NOMO-1 (cell line): ENCODE results near the gene CNKSR3.

ENCODE experiments used
- DNase-seq, 2 experiments: peaks; one replicate each; lab custom pipeline; 2025; ENCODE audit not compliant: unreplicated experiment in 2 of 2; lab: John Stamatoyannopoulos, UW

Gene CNKSR3

DNA sequence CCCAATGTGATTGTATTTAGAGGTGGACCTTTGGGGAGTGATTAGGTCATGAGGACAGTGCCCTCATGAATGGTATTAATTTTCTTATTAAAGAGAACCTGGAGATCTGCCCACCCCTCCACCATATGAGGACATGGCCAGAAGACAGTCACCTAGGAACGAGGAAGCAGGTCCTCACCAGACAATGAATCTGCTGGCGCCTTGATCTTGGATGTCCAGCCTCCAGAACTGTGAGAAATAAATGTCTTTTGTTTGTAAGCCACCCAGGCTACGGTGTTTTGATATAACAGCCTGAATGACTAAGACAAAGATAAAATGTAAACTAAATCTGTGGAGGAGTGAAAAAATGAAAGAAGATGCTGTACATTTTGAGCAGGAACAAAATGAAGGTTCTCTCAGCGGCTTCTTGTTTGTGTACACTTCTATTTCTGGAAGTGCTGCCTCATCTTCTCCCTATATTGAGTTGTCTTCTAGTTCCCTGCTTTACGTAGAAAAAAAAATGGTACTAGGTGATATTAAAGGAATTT, 152.4 kb downstream of the CNKSR3 start:
- DNase-seq, result no peak

DNA sequence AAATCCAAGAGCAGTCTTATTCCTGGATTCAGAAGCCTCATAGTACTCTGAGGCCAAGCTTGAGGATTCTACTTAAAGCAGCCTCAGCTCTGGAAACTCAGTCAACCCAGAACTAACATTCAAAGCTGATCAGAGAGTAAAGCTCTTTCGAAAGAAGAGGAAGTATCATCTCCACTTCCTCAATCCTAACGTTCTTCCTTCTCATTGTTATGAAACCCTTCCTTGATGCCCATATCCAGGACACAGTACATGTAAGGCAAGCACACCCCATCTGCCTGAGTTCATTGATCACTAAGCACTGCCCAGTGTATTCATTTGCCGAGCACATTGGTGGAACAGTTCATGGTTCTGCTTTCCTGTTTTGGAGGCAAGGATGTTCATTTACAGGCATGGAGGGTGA, 153.8 kb downstream of the CNKSR3 start, which contains the start of gene IPCEF1:
TSS of gene IPCEF1 (minus strand) at position 114 of the 400 bp plus-strand sequence. CDS start 90,856 bp downstream, outside the sequence.
- peak; percentile 67 to 86 for DNase-seq

DNA sequence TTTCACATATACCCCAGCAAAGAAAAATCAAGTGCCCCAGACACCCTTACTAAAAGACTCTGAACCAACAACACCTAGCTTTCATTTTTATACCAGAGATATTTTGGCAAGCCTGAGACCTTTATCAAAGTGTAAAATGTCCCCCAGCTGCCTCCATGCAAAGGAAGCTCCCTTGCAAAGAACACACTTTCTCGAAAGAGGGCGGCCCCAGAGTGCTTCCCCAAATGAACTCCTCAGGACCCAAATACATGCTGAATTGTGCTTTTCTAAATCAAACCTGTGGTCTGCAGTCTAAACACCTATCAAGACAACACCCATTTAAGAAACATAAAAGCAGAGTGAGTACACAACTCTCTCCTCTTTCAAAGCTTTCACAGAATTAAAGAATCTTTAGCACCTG, 154.4 kb downstream of the CNKSR3 start:
- peak; percentile 24 to 37 for DNase-seq

DNA sequence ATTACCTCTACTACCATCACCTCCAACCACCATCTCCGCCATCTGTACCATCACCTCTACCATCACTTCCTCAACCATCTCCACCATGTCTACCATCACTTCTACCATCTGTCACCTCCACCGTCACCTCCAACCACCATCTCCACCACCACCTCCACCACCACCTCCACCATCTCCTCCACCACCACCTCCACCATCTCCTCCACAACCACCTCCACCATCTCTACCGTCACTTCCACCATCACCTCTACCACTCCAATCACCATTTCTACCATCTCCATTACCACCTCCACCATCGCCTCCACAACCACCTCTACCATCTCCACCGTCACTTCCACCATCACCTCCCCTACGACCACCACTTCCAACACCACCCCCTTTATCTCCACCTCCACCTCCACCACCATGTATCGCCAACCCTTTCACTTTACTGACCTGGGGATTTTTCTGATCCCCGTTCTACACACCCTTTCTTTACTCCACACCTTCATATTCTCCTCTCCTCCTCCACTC, 156.2 kb downstream of the CNKSR3 start:
- no peak for DNase-seq

DNA sequence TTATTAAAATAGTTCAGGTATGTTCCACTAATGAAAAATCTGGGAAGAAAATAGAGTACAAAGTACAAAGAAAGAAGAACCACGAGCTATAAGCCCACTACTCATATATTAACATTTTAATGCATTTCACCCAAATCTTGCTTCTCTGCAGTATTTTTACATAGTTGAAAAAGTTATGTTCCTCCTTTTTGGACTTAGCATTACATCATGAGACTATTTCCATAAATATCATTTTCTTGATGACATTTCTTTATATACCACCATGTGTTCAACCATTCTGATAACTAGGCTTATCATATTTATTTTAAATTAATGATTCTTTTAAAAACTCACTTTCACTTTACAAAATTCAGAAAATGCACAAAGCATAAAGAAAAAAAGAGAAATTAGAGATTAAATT, 156.9 kb downstream of the CNKSR3 start:
- peak in 1 of 2 experiments; percentile 32 for DNase-seq

DNA sequence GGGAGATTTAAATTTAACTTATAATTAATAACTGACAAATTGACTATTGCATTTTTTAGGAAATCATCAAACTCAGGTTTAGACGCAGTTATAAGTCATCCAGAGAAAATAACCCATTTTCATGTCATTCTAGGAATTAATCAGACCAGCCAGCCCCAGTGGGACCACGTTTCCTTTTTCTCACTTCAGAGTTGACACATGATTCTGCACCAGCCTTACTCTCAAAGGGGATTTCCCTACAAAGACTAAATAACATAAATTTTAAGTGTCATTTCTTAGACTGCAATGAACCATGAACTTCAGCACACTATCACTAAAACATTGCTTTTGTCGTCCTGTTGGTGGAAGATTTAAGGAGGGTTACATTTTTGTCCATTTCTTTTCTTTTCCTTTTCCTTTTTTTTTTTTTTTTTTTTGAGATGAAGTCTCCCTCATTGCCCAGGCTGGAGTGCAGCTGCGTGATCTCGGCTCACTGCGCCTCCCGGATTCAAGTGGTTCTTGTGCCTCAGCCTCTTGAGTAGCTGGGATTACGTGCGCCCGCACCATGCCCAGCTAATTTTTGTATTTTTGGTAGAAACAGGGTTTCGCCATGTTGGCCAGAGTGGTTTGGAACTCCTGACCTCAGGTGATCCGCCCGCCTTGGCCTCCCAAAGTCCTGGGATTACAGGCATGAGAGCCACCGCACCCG, 157.4 kb downstream of the CNKSR3 start:
- peak in 1 of 2 experiments; percentile 25 for DNase-seq

DNA sequence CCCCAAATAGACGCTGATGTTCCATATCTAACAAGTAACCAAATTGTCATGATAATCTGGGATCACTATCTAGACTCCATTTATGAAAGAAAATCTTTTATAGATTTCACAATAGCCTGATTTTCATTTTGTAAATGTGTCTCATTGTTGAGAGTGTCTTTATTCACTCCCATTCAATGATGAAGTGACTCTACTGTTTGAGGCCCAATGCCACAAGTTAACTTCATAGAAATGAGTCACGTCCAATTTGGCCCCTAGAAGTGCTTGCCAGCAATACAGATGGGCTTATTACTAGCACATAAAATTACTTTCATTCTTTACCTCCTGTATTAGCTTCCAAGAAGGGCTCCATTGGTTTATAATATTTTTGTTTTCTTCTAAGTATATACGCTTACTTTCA, 160.2 kb downstream of the CNKSR3 start:
- no peak for DNase-seq

DNA sequence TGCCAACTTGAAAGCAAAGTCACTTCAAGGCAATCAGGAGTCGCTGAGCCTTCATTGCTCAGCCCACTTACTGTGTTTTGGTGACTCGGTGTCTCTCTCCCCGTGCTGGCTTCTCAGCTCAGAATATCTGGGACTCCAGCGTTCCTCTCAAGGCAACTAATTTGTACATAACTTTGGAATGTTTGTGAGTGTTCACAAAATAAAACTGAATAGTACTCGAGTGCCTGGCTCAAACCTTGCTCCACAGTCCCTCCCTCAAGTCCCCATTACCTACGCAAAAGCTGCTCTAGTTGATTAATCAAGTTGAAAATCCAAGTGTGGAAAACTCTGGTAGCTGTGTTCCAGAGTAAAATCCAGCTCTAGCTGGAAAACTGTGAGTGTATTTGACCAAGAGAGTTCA, 162.5 kb downstream of the CNKSR3 start:
- DNase-seq, result no peak

DNA sequence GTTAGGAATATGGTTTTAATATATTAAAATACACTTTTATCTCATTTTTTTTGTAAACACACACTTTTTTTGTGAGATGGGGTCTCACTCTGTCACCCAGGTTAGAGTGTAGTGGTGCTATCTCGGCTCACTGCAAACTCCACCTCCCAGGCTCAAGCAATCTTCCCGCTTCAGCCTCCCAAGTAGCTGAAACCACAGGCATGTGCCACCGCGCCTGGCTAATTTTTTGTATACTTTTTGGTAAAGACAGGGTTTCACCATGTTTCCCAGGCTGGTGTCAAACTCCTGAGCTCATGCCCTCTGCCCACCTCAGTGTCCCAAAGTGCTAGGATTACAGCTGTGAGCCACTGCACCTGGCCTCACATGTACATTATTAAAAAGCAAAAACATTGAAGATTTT, 164.7 kb downstream of the CNKSR3 start:
- no peak for DNase-seq

DNA sequence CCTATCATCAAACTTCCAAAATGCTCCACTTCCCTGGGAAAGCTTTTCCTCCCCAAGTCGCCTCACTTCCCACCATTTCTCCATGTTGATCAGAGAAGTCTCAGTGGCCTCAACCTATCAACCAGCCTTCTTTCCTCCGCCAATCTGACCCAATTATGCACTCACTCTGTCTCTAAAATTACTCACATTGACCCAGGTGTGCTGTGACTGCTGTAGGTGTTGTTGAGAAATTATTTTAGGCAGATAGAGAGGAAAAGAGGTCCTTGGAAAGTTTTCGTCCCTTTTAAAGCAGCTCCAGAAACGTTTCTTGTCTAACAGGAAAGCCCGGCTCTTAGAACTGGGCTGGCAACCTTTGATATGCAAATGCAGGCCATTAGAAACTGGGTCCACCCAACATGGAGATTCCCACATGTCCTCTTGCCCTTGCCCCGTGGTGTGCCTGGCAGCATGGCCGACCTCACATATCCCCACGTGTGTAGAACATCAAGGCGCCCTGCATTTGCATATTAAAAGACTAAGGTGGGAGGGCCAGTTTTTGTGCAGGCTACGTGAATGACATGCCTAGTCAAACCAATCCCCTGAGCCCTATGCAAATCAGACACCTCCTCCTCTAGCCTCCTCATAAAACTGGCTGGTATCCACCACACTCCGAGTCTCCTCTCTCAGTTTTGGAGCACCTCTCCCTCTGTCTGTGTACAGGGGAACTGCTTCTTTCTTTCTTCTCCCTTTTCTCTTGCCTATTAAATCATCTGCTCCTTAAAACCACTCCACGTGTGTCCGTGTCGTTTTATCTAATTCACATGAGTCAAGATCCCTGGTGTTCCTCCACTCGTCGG, 166.8 kb downstream of the CNKSR3 start:
- DNase-seq, result no peak

DNA sequence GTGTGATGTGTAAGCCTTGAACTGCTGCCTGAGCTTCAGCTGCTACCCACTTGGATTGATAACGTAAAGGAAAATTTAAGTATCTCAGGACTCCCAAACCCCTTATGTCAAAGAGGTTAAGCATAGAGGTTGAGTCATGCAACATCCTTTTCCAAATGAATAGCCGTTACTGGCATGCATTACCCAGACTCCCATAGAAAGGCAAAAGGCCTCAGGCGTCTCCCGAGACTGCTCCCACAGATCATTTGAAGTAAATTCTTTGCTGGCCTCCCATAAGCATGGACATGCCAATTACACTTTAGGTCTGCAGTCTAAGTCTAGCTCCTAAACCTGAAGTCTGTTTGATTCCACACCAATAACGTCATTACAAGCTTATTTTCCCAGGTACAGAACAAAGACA, 168.6 kb downstream of the CNKSR3 start:
- DNase-seq, result no peak

DNA sequence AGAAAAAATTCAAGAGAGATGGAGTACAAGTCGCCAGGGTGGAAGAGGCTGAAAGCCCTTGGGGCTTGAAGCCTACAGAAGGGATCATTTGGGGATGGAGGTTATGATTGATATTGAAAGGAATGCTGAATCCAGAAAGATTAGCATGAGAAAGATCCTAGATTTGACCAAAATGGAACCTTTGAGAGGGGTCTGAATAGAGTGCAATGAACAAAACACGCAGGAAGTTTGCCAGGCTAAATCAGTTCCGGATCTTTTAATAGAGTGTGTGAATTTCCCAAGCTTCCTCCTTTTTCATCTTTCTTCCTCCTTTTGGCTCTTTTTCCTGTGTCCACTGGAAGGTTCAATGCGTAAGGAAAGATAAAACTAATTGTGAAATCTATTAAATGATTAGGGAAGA, 169.1 kb downstream of the CNKSR3 start:
- peak in 1 of 2 experiments; percentile 11 for DNase-seq
